H1 (cell line): ENCODE results near the gene RUVBL2. TPM values are rescaled to one million over a fixed set of nuclear protein-coding genes. Genes with fewer than 3 reads are reported as not detected.

Experiments
- CTCF ChIA-PET: fragments of 300-600 bp; sonication (Branson Sonifier 250); formaldehyde crosslinking; loops from one replicate; lab custom pipeline; 2021; ENCODE audit not compliant: partially characterized antibody; lab: Charles Lee
- POLR2A ChIA-PET: fragments of 300-600 bp; sonication (Branson Sonifier 250); formaldehyde crosslinking; loops from one replicate; lab custom pipeline; 2021; ENCODE audit warnings: inconsistent platforms; ENCODE audit not compliant: partially characterized antibody; lab: Charles Lee
- DNase-seq, 2 experiments: peaks; one replicate each; pipeline versions ENCODE4 v3.0.0 to v3.0.0-alpha.2; 2010 to 2022; ENCODE audit warnings: low spot score in 2 of 2, low read depth in 1 of 2, mixed read lengths in 1 of 2
- FAIRE-seq: peaks from 2 replicates; lab custom pipeline; 2011; peaks lifted over from hg19 to GRCh38; lab: Jason Lieb, UNC
- H2AFZ ChIP-seq: 2 replicates; pipeline ENCODE4 v1.8.1; 2012; ENCODE audit warnings: low read length, inconsistent platforms
- H2AK5ac ChIP-seq: 2 replicates; pipeline ENCODE4 v1.6.1; 2013; ENCODE audit warnings: low read depth, low read length
- H2BK120ac ChIP-seq: replicated peaks from 2 replicates; pipeline ENCODE3; 2013; ENCODE audit warnings: low read depth, low read length, inconsistent platforms
- H2BK12ac ChIP-seq: 2 replicates; pipeline ENCODE4 v1.6.1; 2013; ENCODE audit warnings: low read depth, low read length
- H2BK15ac ChIP-seq: 2 replicates; pipeline ENCODE4 v1.6.1; 2013; ENCODE audit warnings: low read length
- H2BK20ac ChIP-seq: 2 replicates; pipeline ENCODE4 v1.6.1; 2013; ENCODE audit warnings: low read length
- H2BK5ac ChIP-seq: 2 replicates; pipeline ENCODE4 v1.6.1; 2013; ENCODE audit warnings: low read depth, low read length
- H3K14ac ChIP-seq: 2 replicates; pipeline ENCODE4 v1.6.1; 2013; ENCODE audit warnings: inconsistent platforms; ENCODE audit not compliant: insufficient read length
- H3K18ac ChIP-seq: 2 replicates; pipeline ENCODE4 v1.6.1; 2013; ENCODE audit warnings: low read length; ENCODE audit errors: extremely low read depth
- H3K23ac ChIP-seq: 2 replicates; pipeline ENCODE4 v1.6.1; 2013; ENCODE audit warnings: inconsistent platforms; ENCODE audit not compliant: insufficient read length
- H3K23me2 ChIP-seq: 2 replicates; pipeline ENCODE4 v1.6.1; 2013; ENCODE audit warnings: low read depth, low read length
- H3K27ac ChIP-seq: 2 replicates; pipeline ENCODE4 v1.6.1; 2011; ENCODE audit warnings: low read depth, low read length, inconsistent platforms
- H3K27me3 ChIP-seq, 4 experiments: replicated peaks in 1 of 4; 1 replicate in 1 of 4; 2 replicates in 3 of 4; pipeline versions ENCODE4 v1.6.1 to v1.8.1; 2011 to 2013; ENCODE audit warnings: low read length in 3 of 4, mild to moderate bottlenecking in 3 of 4, inconsistent platforms in 2 of 4, mixed read lengths in 2 of 4, moderate library complexity in 1 of 4; ENCODE audit not compliant: control insufficient read depth in 3 of 4, insufficient read depth in 3 of 4; ENCODE audit errors: extremely low read depth in 1 of 4
- H3K36me3 ChIP-seq, 4 experiments: 2 replicates each; pipeline versions ENCODE4 v1.6.1 to v1.8.1; 2011 to 2013; ENCODE audit warnings: mild to moderate bottlenecking in 4 of 4, low read length in 3 of 4, moderate library complexity in 2 of 4, control low read depth in 1 of 4, inconsistent platforms in 1 of 4; ENCODE audit not compliant: insufficient read depth in 4 of 4, control insufficient read depth in 2 of 4
- H3K4ac ChIP-seq: replicated peaks from 2 replicates; pipeline ENCODE3; 2013; ENCODE audit warnings: low read length, low read depth, mixed read lengths, inconsistent platforms; ENCODE audit not compliant: insufficient read length
- H3K4me1 ChIP-seq, 4 experiments: replicated peaks in 1 of 4; 1 replicate in 1 of 4; 2 replicates in 3 of 4; pipeline versions ENCODE4 v1.6.1 to v1.8.1; 2011 to 2013; ENCODE audit warnings: low read length in 3 of 4, inconsistent platforms in 2 of 4, mixed read lengths in 1 of 4; ENCODE audit not compliant: insufficient read depth in 4 of 4, control insufficient read depth in 3 of 4
- H3K4me2 ChIP-seq, 2 experiments: 2 replicates each; pipeline versions ENCODE4 v1.6.1 to v1.8.1; 2011 to 2013; ENCODE audit warnings: low read depth in 2 of 2, low read length in 2 of 2, control low read depth in 1 of 2, inconsistent platforms in 1 of 2, mild to moderate bottlenecking in 1 of 2; ENCODE audit not compliant: insufficient read depth in 1 of 2
- H3K4me3 ChIP-seq, 4 experiments: fragments of 200-600, 300-600 bp in 1 of 4; sonication (generic), shearing (Covaris generic), sonication (Bioruptor Twin) in 1 of 4; 2 replicates each; pipeline versions ENCODE4 v1.5.1 to v1.8.1; 2011 to 2016; ENCODE audit warnings: low read length in 4 of 4, low read depth in 3 of 4, control low read depth in 2 of 4, inconsistent platforms in 2 of 4, mild to moderate bottlenecking in 2 of 4, mixed read lengths in 1 of 4, moderate library complexity in 1 of 4; ENCODE audit not compliant: insufficient read depth in 2 of 4; ENCODE audit errors: extremely low read depth in 1 of 4
- H3K56ac ChIP-seq: replicated peaks from 2 replicates; pipeline ENCODE3; 2013; ENCODE audit warnings: low read depth, mild to moderate bottlenecking, mixed read lengths, low read length, inconsistent platforms; ENCODE audit not compliant: insufficient read length
- H3K79me1 ChIP-seq: 2 replicates; pipeline ENCODE4 v1.6.1; 2013; ENCODE audit warnings: low read depth, low read length, control low read depth
- H3K79me2 ChIP-seq, 2 experiments: 2 replicates each; pipeline versions ENCODE4 v1.6.1 to v1.8.1; 2012 to 2013; ENCODE audit warnings: low read length in 2 of 2, mild to moderate bottlenecking in 2 of 2, inconsistent platforms in 1 of 2; ENCODE audit not compliant: insufficient read depth in 2 of 2, control insufficient read depth in 1 of 2
- H3K9ac ChIP-seq, 4 experiments: replicated peaks in 1 of 4; 1 replicate in 1 of 4; 2 replicates in 3 of 4; pipeline versions ENCODE4 v1.6.1 to v1.8.1; 2011 to 2013; ENCODE audit warnings: low read depth in 3 of 4, low read length in 3 of 4, control low read depth in 2 of 4, mild to moderate bottlenecking in 2 of 4, moderate library complexity in 2 of 4, inconsistent platforms in 1 of 4; ENCODE audit errors: extremely low read depth in 1 of 4
- H3K9me3 ChIP-seq, 2 experiments: 2 replicates each; pipeline versions ENCODE4 v1.6.1 to v1.8.1; 2012 to 2013; ENCODE audit warnings: mild to moderate bottlenecking in 2 of 2, moderate library complexity in 2 of 2, control low read depth in 1 of 2, inconsistent platforms in 1 of 2, low read depth in 1 of 2, low read length in 1 of 2, mixed read lengths in 1 of 2; ENCODE audit not compliant: insufficient read depth in 2 of 2
- H4K20me1 ChIP-seq, 2 experiments: replicated peaks in 1 of 2; 2 replicates each; pipeline versions ENCODE3 to v1.8.1; 2011 to 2013; ENCODE audit warnings: inconsistent platforms in 2 of 2, low read length in 2 of 2, mild to moderate bottlenecking in 1 of 2; ENCODE audit not compliant: insufficient read depth in 2 of 2, control insufficient read depth in 1 of 2
- H4K5ac ChIP-seq: 2 replicates; pipeline ENCODE4 v1.6.1; 2013; ENCODE audit warnings: low read length, low read depth, mixed read lengths, inconsistent platforms; ENCODE audit not compliant: insufficient read length
- H4K8ac ChIP-seq: 2 replicates; pipeline ENCODE4 v1.8.0; 2013; ENCODE audit warnings: mild to moderate bottlenecking, moderate library complexity, low read length, inconsistent platforms; ENCODE audit not compliant: insufficient read depth; ENCODE audit errors: extremely low read depth
- H4K91ac ChIP-seq: replicated peaks from 2 replicates; pipeline ENCODE3; 2013; ENCODE audit warnings: low read length, mixed read lengths, inconsistent platforms; ENCODE audit not compliant: insufficient read length
- CTBP2 ChIP-seq: IDR thresholded peaks from 2 replicates; pipeline ENCODE4 v1.7.0; 2011; ENCODE audit warnings: borderline replicate concordance, mild to moderate bottlenecking, moderate library complexity, mixed read lengths, low read length; ENCODE audit not compliant: insufficient read depth, insufficient read length
- SIN3A ChIP-seq, 2 experiments: IDR thresholded peaks in 1 of 2; conservative IDR thresholded peaks in 1 of 2; 2 replicates each; pipeline ENCODE4 v1.6.1; 2011 to 2012; ENCODE audit warnings: low read length in 2 of 2, improper control_type of control experiment in 1 of 2, low read depth in 1 of 2, mild to moderate bottlenecking in 1 of 2
- WGBS, 2 experiments: shearing (Covaris generic) in 1 of 2; methylation state at CpG; one replicate each; pipeline versions ENCODE4 v1.1.6 to v1.1.7; 2013 to 2015; ENCODE audit warnings: low lambda C conversion rate in 2 of 2, mixed read lengths in 2 of 2, inconsistent platforms in 1 of 2, low coverage in 1 of 2, missing lambda C conversion rate in 1 of 2; ENCODE audit not compliant: insufficient replicate concordance in 2 of 2, insufficient coverage in 1 of 2, insufficient read length in 1 of 2; ENCODE audit errors: extremely low coverage in 1 of 2, missing lambda C conversion rate in 1 of 2; 5-methylcytosine and 5-hydroxymethylcytosine counted together
- polyA plus RNA-seq, 7 experiments: library from polyadenylated mRNA; depleted of rRNA in 3 of 7; stranded (reverse) in 5 of 7; unstranded in 2 of 7; fragments of >200 nt in 5 of 7; fragments of 200-250 nt in 2 of 7; gene quantifications; 1 replicate in 5 of 7; 2 replicates in 1 of 7; 4 replicates in 1 of 7; pipeline versions ENCODE4 v1.2.1 to v1.2.3, GENCODE V29; 2011 to 2013; ENCODE audit warnings: missing spikeins in 2 of 7, mixed read lengths in 2 of 7
- total RNA-seq: library from RNA; stranded (reverse); fragmentation: NEBNext Ultra II Directional; extraction: Animal tissue kit (Norgen Biotek cat#: 25700); gene quantifications from 2 replicates; pipeline ENCODE4 v1.2.1, GENCODE V29; 2021

The RUVBL2 gene
- total and polyA plus RNA-seq, 2 of the 8 experiments (the other 6 are each of a cell fraction or from before 2014, with no cell fraction given), result 152 to 247 TPM

DNA sequence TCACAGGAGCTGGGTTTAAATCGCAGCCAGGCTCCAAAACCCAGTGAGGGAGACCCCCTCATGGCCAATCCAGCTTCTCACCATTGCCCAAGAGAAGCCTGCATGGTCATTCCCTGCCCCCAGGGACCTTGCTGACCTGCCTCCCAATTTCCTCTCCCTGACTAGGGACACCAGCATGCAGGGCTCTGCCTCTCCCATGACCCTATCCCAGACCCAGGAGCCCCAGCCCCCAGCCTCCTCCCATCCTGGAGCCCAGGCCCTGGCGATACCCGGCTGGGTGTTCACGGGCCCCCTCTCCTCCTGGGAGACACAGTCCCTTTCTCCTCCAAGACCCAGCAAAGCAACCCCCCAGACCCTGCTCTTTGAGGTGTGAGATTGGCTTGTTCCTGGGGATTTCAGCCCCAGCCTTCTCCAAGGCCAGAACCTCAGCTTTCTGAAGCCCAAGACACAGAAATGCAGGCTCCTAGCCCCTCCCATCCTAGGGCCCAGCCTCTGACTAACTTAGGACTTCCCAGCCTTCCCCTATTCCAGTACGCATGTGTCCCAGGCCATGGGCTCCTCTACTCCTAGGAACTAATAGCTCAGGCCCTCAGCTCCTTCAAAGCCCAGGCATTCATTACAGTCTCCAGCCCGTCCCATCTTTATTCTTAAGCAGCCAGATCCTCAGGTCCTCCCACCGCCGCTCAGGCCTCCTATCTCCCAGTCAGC, 1.7 kb upstream of the RUVBL2 start:
- POLR2A ChIA-PET, result interaction anchor here (1.2 to 4.4 kb wide), 10 partner anchors 9 to 155 kb away, joined by 3 to 37 read pairs (median 4); partner anchors contain the start of genes FTL, NUCB1 and PPP1R15A

More for the DNA sequence above, 1.7 kb upstream of the RUVBL2 start:
- Histone ChIP-seq H3K27ac (no peak overlapping the region), H3K18ac (no peak overlapping the region; the same call in 1 of the 2 replicates), H4K5ac (peak overlapping the region; percentile 50), H3K4me1 (peaks cover 0 to 3% (median 0%) of the 10 kb centered on the region in 4 experiments; a peak in 2 of 7 replicates), H4K8ac (no peak overlapping the region), H3K23ac (no peak overlapping the region), H3K56ac (no peak overlapping the region), H2BK12ac (no peak overlapping the region), H3K9ac (peak overlapping the region in 3 of 4 experiments; percentile 25 to 75 (median 73); a peak in 5 of 7 replicates), H3K4me2 (peak overlapping the region; percentile 87 to 91), H4K20me1 (peaks cover 0 to 13% of the 10 kb centered on the region in 2 experiments), H3K27me3 (no peaks in the 10 kb centered on the region), H3K23me2 (peaks cover 8% of the 10 kb centered on the region; the same call in 1 of the 2 replicates), H3K36me3 (peaks cover 0 to 13% (median 5%) of the 10 kb centered on the region in 4 experiments; a peak in 4 of 8 replicates), H3K9me3 (no peaks in the 10 kb centered on the region), H4K91ac (no peak overlapping the region), H3K79me1 (peaks cover 15% of the 10 kb centered on the region), H2BK5ac (peak overlapping the region; percentile 35; the same call in 1 of the 2 replicates), H2BK20ac (no peak overlapping the region), H3K14ac (no peak overlapping the region), H3K79me2 (peaks cover 11 to 31% of the 10 kb centered on the region in 2 experiments; a peak in 3 of 4 replicates), H3K4me3 (peak overlapping the region; percentile 66 to 97 (median 92)), H2BK120ac (no peak overlapping the region), H3K4ac (no peak overlapping the region), H2AK5ac (no peak overlapping the region), H2AFZ (no peak overlapping the region), H2BK15ac (no peak overlapping the region)
- CTCF ChIA-PET, result interaction anchor here (0.6 to 2.6 kb wide), 14 partner anchors 10 to 187 kb away, joined by 3 to 19 read pairs (median 4); partner anchors contain the start of gene HSD17B14
- no peak for FAIRE-seq
- WGBS, 2 experiments, result 47% methylated on average over 7 of the region's 8 CpGs; no CpG with 5 or more reads in 1 of the 2 experiments
- no peak for TF ChIP-seq CTBP2
- 0 out of 4 replicates have a peak, but pooled peaks of 1 of the 2 experiments have one; percentile 18 for TF ChIP-seq SIN3A (conservative IDR thresholded peaks at IDR 0.05 in 1 of 2, IDR thresholded peaks at IDR 0.05 in 1 of 2; ENCODE audit: low read depth in 1 of 2, low read length in 2 of 2)
- DNase-seq, result no peak
